Heart left ventricle (tissue), 16 donors: ENCODE data around the gene CGB8. TPM values are rescaled to one million over a fixed set of nuclear protein-coding genes. Genes with fewer than 3 reads are reported as not detected.
"Not testable (repeated sequence)": the region's sequence is repeated elsewhere in the genome, so short reads cannot be mapped to it uniquely, and the experiment has no call there.

ENCODE experiments used
- ATAC-seq, 4 donors: fragments of 200-7000 bp; cut with Tn5 transposase; one replicate each; pipeline ENCODE4 v1.9.1; 2020 to 2022; ENCODE audit warnings: moderate library complexity in 4 of 4, mild to moderate bottlenecking in 3 of 4, moderate number of reproducible peaks in 1 of 4
- DNase-seq, 5 donors: peaks; one replicate each; pipeline ENCODE4 v3.0.0-alpha.2; 2020
- H3K27ac ChIP-seq, 12 donors: fragments of 200-600 bp; sonication (generic) in 4 of 12; one replicate each; pipeline versions ENCODE4 v1.5.0 to v1.8.0; 2016 to 2022; ENCODE audit warnings: mild to moderate bottlenecking in 2 of 12
- H3K27me3 ChIP-seq, 9 donors: fragments of 200-600 bp; sonication (generic) in 2 of 9; one replicate each; pipeline versions ENCODE4 v1.5.1 to v1.8.0; 2016 to 2022; ENCODE audit warnings: mild to moderate bottlenecking in 3 of 9
- H3K36me3 ChIP-seq, 9 donors: fragments of 200-600 bp; sonication (generic) in 2 of 9; one replicate each; pipeline versions ENCODE4 v1.5.0 to v1.8.0; 2018 to 2022; ENCODE audit warnings: mild to moderate bottlenecking in 2 of 9
- H3K4me1 ChIP-seq, 12 donors: fragments of 200-600 bp; sonication (generic) in 4 of 12; one replicate each; pipeline versions ENCODE4 v1.5.0 to v1.8.0; 2016 to 2022; ENCODE audit warnings: mild to moderate bottlenecking in 3 of 12
- H3K4me3 ChIP-seq, 12 donors: fragments of 200-600 bp; sonication (generic) in 4 of 12; one replicate each; pipeline versions ENCODE4 v1.5.0 to v1.8.0; 2017 to 2022; ENCODE audit warnings: mild to moderate bottlenecking in 9 of 12, moderate library complexity in 4 of 12
- H3K9me3 ChIP-seq, 12 donors: fragments of 200-600 bp; sonication (generic) in 4 of 12; one replicate each; pipeline versions ENCODE4 v1.5.0 to v1.8.0; 2016 to 2022; ENCODE audit warnings: mild to moderate bottlenecking in 1 of 12
- CTCF ChIP-seq, 12 donors: fragments of 200-600 bp; sonication (generic) in 4 of 12; IDR thresholded peaks; one replicate each; pipeline versions ENCODE4 v1.5.0 to v1.8.0; 2018 to 2022; ENCODE audit warnings: antibody characterized with exemption in 12 of 12, mild to moderate bottlenecking in 5 of 12
- POLR2A ChIP-seq, 2 donors: fragments of 450-650 bp; IDR thresholded peaks; one replicate each; pipeline ENCODE4 v1.6.1; 2017; ENCODE audit warnings: antibody characterized with exemption in 2 of 2, mild to moderate bottlenecking in 2 of 2, moderate library complexity in 2 of 2
- WGBS, 4 donors: extraction: QIAGEN DNeasy Blood & Tissue Kit in 2 of 4; methylation state at CpG; one replicate each; pipeline versions ENCODE4 v1.1.5 to v1.1.7; 2013 to 2018; 5-methylcytosine and 5-hydroxymethylcytosine counted together
- intact Hi-C, 10 donors: fragments of 100-400 bp; cut with DNase I; formaldehyde crosslinking; loops; one replicate each; pipeline versions ENCODE4 v1.11.1 to v1.14.2; 2022
- long read RNA-seq, 3 donors: library from polyadenylated mRNA; unstranded; transcript quantifications; one replicate each; pipeline ENCODE4 v2.0.0, GENCODE V29; 2020 to 2021
- polyA plus RNA-seq, 2 donors: library from polyadenylated mRNA; stranded (reverse); fragments of 200-250 nt; gene quantifications; one replicate each; pipeline ENCODE4 v1.2.3, GENCODE V29; 2013
- total RNA-seq, 9 donors: library from RNA; depleted of rRNA in 2 of 9; stranded (reverse); fragments of >200 nt in 2 of 9; fragmentation: NEBNext Ultra II Directional in 3 of 9; extraction: Animal tissue kit (Norgen Biotek cat#: 25700) in 3 of 9; gene quantifications; one replicate each; pipeline versions ENCODE4 v1.1.0 to v1.2.4, GENCODE V29; 2016 to 2023
- donor health status: ischemic (EF 13 %, LVEDD 7.1; RV severe dilation, severe dysfunction).
- donor health status: healthy with polysubstance abuse.
- donor health status: DM: no; HTN: yes; CAD: no.
- donor health status: DM: no; HTN: no; CAD: no.
- donor health status: ischemic (EF 25% LVEDD 6.9; RV normal size, moderate dysfunction).
- donor health status: ischemic (EF 25% LVEDD 5.7; RV mildly dilated, moderate dysfunction).
- donor health status: healthy.
- donor health status: DM: yes; HTN: yes; CAD: no.
- donor health status: ischemic (EF 35%, LVEDD 5.7; RV mildly dilated, moderate dysfunction).
- donor health status: nonischemic (EF 11% LVEDD 7.7; RV severe dilation, severe dysfunction).
- donor health status: DM: yes; HTN: yes; CAD: no.
- donor health status: PGD.
- donor health status: ischemic (EF 29% LVEDD 5.4; RV normal size, mild dysfunction).
- donor health status: nonischemic (EF 23%, LVEDD 6.1; RV moderate dilation, normal function).

The CGB8 gene
- total RNA-seq: not detected
- not detected for polyA plus RNA-seq
- long read RNA-seq, donor 1: 0 reads
- long read RNA-seq, donor 2: 0 reads
- long read RNA-seq, donor 3: 0 reads

- intact Hi-C loops, H3K27me3 ChIP-seq, H3K9me3 ChIP-seq, DNase-seq, H3K4me1 ChIP-seq, H3K4me3 ChIP-seq, H3K27ac ChIP-seq, H3K36me3 ChIP-seq, ATAC-seq: not testable (repeated sequence)
- WGBS, 4 donors: 70 to 76% (median 73%) methylated on average over 5 to 12 of the region's 12 CpGs
Measured at GRCh38 chr19:49049011-49049410, at the start of gene CGB8. TSS of gene CGB8 (minus strand) at chr19:49049111. CDS start at chr19:49048739, 372 bp downstream.

- intact Hi-C loops: loop anchor here (1.0 to 5.0 kb wide), 9 partner anchors 17 to 111 kb away; partner anchors contain the start of gene LIN7B (in 1 of the 10)
- Histone ChIP-seq H3K27ac (no peak overlapping the region), H3K4me1 (peaks cover 0 to 32% (median 19%) of the 10 kb centered on the region in 12 donors), H3K4me3 (no peak overlapping the region), H3K36me3 (peaks cover 0 to 99% (median 92%) of the 10 kb centered on the region in 9 donors), H3K27me3 (no peaks in the 10 kb centered on the region), H3K9me3 (no peaks in the 10 kb centered on the region)
- TF ChIP-seq CTCF (IDR thresholded peaks at IDR 0.05) (peak; percentile 97 to 100 (median 99)), POLR2A (IDR thresholded peaks at IDR 0.05) (no peak)
- ATAC-seq (peak; percentile 37 to 66 (median 57)), DNase-seq (peak; percentile 54 to 73 (median 62))
- WGBS, 4 donors: 40 to 47% (median 45%) methylated on average over 7 to 8 of the region's 8 CpGs
Measured at GRCh38 chr19:49097453-49098288, 48.8 kb upstream of the CGB8 start.

- peak overlapping the region in 7 of 12 donors; percentile 19 to 62 (median 37) for H3K27ac ChIP-seq
- peak in 4 of 5 donors; percentile 66 to 82 (median 70) for DNase-seq
- 55 to 61% (median 57%) methylated on average over 23 of the region's 23 CpGs for WGBS, 4 donors
- no peaks in the 10 kb centered on the region for H3K27me3 ChIP-seq
- intact Hi-C loops: loop anchor here in 8 of 10 donors (5.0 kb wide), 4 partner anchors 53 to 113 kb away; no protein-coding TSS in a partner anchor
- no peak overlapping the region for H3K4me3 ChIP-seq
- peaks cover 3 to 99% (median 92%) of the 10 kb centered on the region in 9 donors for H3K36me3 ChIP-seq
- ATAC-seq: peak; percentile 93 to 98 (median 94)
- no peak for TF ChIP-seq CTCF (IDR thresholded peaks at IDR 0.05)
- TF ChIP-seq POLR2A (IDR thresholded peaks at IDR 0.05): no peak
- H3K9me3 ChIP-seq: no peaks in the 10 kb centered on the region
- peaks cover 0 to 32% (median 19%) of the 10 kb centered on the region in 12 donors for H3K4me1 ChIP-seq
Measured at GRCh38 chr19:49094505-49095482, 45.9 kb upstream of the CGB8 start.

- Histone ChIP-seq H3K36me3 (peaks cover 3 to 99% (median 91%) of the 10 kb centered on the region in 9 donors), H3K4me3 (no peak overlapping the region), H3K27me3 (no peaks in the 10 kb centered on the region), H3K9me3 (no peaks in the 10 kb centered on the region), H3K4me1 (peaks cover 0 to 37% (median 24%) of the 10 kb centered on the region in 12 donors), H3K27ac (no peak overlapping the region)
- TF ChIP-seq CTCF (IDR thresholded peaks at IDR 0.05) (no peak), POLR2A (IDR thresholded peaks at IDR 0.05) (no peak)
- ATAC-seq: no peak
- no peak for DNase-seq
- WGBS, 4 donors: 93 to 95% (median 94%) methylated on average over 6 of the region's 6 CpGs
- intact Hi-C loops: no loop called here
Measured at GRCh38 chr19:49092686-49093085, 43.8 kb upstream of the CGB8 start.
